HG03025 (cell line): ENCODE measurements around the gene KMT2D.

Experiments used
- ATAC-seq: cut with Tn5 transposase; IDR thresholded peaks from one replicate; pipeline ENCODE4 v1.9.1; 2021; ENCODE audit warnings: mild to moderate bottlenecking, moderate library complexity; ENCODE audit not compliant: unreplicated experiment, low FRiP score

KMT2D gene

DNA sequence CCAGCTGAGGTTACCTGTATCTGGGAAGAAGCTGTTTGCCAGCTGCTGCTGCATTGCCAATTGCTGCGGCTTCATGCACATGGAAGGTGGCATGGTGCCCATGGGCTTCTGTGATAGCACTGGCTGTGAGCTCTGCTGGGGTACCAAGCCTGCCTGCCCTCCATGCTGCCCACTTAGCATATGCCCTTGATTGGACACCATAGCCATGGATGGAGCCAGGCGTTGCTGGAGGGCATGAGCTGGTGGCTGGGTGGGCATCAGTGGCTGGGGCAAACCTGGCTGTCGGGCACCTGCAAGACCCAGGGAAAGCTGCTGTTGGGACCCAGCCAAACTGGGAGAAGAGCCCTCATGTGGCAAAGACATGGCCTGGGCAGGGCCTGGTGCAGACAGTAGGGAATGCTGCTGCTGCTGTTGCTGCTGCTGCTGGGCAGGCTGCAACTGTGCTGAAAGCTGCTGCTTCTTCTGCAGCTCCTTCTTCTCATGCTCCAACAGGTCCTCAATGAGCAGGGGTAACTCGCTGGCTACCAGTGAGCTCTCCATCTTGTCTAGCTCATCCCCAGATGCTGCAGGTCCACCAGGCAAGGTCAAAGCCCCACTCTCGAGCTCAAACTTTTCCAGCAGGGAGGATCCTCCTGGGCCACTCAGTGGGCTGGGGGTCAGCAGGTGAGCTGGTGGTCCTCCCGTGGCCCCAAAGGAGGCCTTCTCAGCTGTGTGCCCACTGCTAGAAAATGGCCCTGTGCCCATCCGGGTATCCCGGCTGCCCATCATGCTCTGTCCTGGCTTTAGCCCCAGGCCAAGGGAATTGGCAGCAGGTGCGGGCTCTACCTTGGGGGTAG, 23.3 kb downstream of the KMT2D start:
- ATAC-seq, result no peak

DNA sequence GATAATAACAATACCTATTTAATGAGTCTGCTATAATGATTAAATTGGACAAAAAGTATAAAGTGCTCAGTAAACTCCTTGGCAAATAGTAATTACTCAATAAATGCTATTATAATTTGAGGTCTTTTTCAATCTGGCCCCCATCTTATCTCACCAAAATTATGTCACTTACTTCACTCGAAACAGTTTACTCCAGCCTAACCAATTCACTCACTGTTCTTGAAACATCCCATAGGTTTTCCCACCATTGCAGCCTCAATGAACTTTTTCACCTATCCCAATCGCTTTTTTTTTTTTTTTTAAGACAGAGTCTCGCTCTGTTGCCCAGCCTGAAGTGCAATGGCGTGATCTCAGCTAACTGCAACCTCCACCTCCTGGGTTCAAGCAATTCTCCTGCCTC, 24.6 kb downstream of the KMT2D start:
- ATAC-seq, result no peak

DNA sequence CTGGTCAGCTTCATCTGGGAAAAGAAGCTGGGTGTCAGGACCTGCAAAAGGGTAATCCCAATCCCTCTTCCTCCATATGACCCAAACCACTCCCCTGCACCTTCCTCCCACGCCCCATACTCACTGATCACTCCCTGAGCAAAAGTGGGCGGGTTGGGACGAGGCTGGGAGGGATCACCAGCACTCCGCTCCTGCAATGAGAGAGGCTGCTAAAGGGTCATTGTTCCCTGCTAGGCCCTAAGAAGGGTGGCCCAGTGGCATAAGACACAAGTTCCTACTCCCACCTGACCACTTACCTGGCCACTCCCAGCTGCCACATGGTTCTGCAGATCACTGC, 26.3 kb downstream of the KMT2D start:
- ATAC-seq, result no peak

DNA sequence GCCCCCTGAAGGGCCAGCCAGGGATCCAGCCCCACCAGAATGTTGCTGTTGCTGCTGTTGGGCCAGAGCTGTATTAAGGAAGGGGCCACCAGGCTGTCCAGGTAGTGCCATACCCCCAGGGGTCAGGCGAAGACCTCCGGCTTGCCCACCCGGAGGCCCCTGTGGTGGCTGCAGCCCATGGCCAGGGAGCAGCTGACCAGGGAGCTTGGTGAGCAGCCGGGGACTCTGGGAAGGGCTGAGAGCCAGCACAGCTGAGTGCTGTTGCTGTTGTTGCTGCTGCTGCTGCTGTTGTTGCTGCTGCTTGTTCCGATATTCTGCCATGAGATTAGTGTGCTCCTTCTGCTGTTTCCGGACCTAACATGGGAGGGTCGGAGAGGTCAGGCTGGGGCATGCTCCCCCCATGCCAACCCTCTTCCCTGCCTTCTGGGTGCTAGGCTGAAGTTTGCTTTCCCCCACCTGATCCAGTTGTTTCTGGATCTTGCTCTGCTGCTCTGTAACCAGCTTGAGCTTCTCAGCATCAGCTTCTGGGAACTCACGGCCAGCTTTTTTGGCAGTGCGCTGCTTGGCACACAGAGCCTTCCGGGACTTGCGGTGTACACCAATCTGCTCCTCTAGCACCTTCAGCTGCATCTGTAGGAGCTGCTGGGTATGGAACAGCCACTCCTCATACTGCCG, 26.8 kb downstream of the KMT2D start:
- no peak for ATAC-seq

DNA sequence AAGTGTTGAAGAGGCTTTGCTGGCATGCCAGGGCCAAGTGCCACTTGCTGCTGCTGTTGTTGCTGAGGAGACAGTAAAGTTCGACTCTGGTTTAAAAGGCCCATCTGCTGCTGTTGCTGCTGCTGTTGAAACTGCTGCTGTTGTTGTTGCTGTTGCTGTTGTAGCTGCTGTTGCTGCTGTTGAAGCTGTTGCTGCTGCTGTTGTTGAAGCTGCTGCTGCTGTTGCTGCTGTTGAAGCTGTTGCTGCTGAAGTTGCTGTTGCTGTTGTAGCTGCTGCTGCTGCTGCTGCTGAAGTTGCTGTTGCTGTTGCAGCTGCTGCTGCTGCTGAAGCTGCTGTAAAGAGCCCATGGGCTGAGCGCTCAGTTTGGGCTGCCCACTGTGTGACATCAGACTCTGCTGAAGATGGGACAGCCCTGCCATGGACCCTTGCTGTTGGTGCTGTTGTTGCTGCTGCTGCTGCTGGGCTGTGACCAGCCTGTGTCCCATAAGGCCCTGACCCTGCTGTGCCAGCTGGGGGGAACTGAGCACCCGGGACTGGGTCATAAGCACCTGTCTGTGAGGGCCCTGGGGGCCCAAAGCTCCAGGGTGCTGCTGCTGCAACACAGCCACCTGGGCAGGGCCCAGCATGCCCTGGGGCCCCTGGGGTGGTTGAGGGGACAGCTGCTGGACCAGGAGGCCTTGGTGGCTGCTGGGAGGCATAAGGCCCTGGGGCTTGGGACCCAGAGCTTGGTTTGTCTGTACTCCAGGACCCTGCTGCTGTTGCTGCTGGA, 27.7 kb downstream of the KMT2D start:
- no peak for ATAC-seq

DNA sequence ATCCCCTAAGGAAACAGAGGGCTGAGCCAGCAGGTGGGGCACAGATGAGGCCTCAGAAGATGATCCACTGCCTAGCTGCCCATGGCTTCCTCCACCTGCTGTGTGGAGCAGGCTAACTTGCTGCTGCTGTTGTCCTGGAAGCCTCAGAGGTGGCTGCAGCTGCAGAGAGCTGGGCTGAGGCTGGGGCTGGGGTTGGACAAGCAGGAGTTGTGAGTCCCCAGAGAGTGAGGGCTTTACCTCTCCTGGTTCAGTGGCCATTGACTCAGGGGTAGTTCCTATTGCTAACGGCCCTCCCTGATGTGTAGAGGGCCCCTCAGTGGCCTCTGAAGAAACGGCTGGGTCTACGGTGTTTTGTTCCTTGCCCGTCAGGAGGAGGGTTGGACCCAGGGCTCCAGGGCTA, 28.3 kb downstream of the KMT2D start:
- ATAC-seq, result no peak

DNA sequence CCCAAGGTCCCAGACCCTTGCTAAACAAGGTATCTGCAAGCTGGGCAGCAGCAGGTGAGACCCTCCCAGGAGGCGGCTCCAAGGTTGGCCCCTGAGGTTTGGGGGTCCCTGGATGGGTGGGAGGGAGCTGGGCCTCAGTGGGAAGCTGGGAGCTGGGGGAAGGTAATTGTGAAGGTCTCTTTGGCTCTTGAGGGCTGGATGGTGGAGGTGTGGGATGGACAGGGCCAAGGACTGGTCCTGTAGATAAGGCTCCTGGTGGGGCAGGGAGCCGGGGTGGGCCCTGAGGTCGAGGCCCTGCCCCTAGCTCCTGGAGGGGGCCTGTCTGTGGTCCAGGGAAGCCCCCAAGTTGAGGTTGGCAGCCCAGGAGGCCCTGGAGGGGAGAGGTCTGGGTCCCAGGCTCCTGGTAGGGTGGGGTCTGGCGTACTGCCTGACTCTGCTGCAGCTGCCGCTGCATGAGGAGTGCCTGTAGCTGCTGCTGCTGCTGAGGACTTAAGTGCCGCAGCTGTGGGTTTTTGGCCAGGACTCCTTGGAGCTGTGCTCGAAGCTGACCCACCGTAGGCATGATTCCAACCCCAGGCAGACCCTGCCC, 28.9 kb downstream of the KMT2D start:
- ATAC-seq, result no peak

DNA sequence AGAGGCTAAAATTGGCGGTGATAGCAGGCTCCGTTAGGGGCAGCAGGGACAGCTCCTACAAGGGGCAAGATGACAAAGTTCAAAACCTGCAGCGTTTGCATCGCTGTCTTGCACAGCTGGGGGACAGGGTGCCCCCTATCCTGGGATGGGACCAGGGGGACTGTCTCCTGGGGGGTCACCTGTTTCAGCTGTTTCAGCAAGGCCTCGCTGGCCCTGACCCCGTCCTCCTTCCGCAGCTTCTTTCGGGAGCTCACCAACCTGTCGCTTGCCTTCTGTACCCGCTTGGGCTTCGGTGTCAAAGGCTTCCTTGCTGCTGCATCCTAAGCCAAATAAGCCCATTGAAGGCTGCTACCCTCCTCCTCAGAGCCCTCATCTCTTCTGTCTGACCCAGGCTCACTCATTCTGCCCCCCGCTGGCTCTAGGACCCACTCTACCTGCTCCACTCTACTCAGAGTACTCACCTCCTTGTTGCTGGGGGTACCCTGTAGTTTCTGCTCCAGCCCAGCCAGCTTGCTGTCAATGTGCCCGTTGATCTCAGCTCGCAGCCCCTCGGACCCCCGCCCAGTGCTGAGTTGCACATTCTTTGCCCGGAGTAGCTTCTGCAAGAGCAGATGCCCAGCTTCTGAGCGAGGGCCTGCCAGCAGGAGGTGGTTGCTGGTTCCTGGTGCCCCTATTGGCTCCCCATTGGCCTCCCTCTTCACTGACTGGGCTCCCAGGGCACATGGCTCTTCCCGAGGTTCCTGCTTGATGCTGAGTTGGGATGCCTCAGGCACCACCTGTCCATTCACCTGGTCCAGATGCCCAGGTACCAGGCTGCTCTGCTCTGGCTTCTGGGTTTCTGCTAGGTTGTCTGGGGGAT, 29.7 kb downstream of the KMT2D start:
- no peak for ATAC-seq

DNA sequence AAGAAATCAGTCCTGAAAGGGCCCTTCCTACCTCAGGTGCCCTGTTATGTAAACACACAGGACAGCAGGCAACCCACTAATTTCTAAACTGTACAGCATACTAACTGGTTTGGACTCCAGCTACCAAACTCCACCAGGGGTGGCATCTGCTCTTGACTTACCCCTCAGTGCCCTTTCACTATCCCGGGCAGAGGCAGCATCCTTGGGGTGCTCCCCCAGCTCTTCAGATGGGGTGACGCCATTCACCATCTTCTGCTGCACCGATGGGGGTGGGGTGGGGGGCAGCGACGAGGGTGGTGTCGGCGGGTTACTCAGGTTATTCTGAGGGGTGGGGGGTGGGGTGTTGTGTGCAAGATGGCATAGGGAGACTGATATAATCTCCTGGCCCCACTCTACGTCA, 30.5 kb downstream of the KMT2D start:
- no peak for ATAC-seq

DNA sequence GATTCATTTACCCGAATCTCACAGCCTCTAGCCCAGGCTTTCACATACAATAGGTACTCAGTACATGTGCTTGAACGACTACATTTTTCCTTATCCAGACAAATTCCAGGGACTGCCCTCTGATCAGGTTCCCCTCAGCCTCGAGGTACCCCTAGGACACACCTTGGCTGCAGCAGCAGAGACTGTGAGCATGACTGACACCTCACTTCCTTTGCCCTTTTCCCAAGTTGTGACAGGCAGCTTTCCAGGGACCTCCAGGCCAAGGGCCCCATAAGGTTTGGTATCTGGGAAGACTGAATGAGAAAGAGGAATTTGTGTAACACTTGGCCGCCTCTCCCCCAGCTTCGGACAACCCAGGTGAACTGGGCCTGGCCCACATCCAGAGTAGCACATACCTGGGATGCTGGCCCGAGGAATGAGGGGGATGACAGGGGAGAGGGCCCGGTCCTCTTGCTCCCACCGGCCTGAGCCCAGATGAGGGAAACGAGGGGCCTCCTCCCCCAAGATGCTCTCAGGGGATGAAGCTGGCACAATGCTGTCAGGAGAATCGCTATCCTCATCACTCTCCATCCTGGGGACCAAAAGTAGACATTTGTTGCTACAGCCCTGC, 31.8 kb downstream of the KMT2D start:
- ATAC-seq, result no peak

DNA sequence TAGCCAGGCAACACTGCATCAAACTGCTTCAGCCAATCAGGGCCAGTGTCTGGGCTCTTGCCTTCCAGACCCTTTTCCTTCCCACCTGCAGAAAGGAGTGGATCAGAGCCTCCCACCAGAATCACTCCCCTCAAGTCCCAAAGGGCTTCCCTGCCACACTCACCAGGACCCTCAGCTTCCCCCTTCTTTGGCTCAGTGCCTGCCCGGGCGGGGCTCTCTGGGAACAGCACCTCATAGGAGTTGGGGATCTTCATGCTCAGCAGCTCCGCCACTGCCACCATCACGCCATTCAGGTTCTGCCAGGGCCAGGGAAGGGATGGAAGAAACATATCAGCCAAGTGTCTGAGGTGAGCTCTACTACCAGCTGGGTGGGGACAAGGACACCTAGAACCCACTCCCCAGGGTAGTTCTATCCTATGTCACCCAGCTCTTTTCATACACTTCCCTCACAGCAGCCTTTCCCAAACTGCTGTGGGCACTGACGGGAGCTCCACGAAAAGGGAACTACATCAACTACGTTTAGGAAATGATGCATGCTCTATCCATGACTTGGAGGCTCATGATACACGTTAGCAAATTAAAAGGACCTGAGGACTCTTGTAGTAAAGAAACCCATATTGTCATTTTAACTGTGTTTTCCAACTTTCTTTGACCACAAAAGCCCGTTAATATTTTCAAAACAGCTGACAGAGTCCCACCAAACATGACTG, 32.6 kb downstream of the KMT2D start:
- no peak for ATAC-seq

DNA sequence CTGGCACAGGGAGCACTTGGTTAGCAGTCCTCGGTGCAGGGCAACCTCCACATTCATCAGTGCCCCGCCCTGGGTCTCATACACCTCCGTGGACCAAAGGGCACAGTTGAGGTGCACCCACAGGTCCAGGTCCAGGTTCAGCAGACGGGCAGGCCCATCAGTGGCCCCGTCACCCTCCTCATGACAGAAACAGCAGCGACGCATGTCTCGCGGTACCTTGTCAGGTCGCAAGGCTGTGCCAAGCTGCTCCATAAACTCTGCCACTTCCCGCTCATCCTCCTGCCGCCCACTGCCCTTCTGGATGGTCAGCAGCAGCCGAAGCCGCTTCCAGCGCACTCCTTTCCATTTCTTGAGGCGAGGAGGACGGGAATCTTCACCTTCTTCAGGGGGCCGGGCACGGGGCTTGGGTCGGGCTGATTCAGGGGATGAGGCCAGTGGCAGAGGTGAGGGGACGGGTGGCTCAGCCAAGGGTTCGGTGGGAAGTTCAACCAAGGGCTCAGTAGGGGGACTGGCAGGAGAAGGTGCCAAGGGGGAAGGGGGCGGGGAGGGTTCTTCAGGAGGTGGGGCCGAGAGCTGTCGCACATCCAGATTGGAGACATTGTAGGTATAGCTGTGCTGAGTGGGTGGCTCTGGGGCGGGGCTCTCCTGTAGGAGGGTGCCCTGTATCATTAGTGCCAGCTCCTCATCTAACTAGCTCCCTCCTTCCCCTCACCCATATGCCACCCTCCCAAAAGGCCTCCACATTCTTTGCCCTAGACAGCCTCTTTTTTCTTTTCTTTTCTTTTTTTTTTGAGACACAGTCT, 33.7 kb downstream of the KMT2D start:
- ATAC-seq, result no peak

DNA sequence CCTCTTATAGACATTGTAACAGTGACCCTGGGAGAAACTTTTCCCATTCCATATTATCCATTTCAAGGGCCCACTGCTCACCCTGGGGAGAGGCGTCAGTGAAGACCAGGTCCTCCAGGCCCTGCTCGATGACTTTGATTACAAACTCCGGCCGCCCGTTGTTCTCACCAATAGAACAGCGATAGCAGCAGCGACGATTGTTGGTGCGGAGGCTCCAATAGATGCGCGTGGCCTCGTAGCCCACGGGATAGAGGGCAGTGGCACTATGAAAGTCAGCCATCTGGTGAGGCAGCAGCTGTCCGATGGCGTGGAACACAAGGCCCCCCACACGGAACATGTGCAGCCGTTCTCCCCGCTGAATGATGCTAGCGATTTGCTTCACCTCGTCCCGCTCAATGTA, 34.5 kb downstream of the KMT2D start:
- no peak for ATAC-seq

DNA sequence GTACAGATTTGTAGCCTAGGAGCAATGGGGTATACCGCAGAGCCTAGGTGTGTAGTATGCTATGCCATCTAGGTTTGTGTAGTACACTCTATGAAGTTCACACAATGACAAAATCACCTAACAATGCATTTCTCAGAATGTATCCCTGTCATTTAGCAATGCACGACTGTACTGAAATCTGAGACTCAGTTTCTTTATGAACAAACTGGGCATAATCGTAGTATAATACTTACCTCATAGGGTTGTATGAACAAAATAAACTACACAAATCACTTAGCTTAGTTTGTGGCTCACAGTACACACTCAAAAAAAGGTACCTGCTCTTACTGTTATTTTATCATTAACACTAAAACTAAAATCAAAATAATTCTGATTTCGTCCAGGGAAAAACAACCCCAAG, 35.1 kb downstream of the KMT2D start:
- ATAC-seq, result no peak

DNA sequence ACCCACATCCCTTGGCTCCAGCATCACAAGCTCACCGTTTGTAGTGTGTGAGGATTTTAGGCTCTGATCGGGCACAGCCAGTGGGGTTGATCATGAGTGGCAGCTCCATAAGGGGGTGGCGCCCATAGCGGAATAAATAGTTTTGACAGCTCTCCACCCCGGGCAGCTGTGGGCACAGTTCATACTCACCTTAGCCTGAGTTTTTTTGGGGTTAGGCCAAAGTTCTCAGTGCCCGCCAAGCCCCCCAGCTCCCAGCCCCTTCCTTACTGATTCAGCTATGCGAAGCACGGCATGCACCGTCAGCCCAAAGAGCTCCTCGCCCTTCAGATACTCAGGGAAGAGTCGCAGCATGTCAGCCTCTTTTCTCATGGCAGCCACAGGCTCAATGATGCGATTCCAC, 36.1 kb downstream of the KMT2D start:
- ATAC-seq, result no peak

DNA sequence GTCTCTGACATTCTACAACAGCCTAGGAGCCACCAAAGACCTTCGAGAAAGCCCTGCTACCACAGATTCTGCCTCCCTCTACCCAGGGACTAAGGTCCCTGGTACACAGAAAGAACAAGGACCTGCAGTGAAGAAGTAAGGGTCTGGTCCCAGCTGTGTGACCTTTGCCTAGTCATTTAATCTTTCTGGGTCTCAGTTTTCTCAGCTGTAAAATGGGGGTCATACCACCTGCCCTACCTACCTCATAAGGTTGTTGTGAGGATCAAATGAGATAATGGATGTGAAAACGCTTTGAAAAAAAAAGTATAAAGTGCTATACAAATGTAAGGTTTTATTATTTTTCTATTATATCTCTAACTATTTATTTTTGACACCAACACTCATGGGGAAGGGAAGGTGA, 36.8 kb downstream of the KMT2D start:
- ATAC-seq, result no peak

DNA sequence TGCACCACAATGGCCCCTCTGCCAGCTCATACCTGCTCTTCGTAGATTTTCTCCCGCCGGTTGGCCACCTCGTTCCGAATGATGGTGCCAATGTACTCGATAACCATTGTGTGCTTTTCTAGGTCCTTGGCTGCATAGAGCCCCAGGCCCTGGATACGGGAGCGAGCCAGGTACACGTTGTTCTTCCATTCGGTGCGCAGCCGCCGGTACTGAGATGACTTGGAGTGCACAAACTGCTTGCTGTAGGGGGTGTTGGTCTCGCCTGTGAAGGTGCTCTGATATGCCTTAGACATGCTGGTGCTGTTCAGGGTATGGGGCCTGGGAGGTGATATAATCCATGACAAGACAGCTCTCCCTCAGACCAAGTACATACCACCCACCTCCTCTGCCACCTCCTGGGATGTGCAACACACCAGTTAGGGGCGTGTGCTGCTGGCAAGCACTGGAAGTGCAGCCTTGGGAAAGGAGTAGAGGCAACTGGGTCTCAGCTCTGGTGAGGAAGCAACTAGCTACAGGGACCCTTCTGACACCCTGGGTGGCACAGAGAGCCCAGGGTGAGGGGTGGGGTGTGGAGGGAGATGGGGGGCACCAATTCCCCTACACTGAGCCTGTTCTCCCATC, 37.9 kb downstream of the KMT2D start:
- no peak for ATAC-seq

DNA sequence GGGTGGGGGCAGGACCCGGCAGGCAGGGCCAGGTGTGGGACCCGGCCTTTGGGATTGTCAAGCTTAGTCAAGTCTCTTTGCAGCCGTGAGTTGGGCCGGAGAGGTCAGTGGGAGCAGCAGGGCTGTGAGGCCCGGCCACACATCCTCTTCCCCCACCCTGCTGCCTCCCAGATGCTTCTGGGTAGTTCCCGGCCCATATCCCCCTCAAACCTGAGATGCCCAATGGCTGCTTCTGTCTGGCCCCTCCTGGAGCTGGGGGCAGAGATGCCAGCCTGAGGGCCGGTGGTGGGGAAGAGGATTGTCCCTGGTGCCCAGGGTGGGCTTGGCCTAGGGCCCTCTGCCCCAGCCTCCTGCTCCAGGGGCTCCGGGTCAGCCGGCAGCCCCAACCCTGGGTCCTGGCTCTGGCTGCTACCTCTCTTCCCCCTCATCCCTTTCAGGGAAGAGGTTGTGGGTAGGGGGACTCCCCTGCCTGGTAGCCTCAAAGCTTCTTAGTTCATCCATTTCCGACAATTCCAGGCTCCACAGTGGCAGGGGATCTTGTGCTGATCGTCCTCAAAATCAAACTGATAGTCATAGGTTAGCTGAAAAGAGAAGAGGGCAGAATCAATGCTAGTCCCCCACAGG, 39.2 kb downstream of the KMT2D start:
- ATAC-seq, result no peak
